ENCODE measurements around the gene ABLIM3. TPM values are rescaled to one million over a fixed set of nuclear protein-coding genes. Genes with fewer than 3 reads are reported as not detected.

The ABLIM3 gene
- total and polyA plus RNA-seq, 9 of the 15 experiments (the other 6 are each of a cell fraction or from before 2014, with no cell fraction given) = 0.03 to 0.38 (median 0.11) TPM

DNA sequence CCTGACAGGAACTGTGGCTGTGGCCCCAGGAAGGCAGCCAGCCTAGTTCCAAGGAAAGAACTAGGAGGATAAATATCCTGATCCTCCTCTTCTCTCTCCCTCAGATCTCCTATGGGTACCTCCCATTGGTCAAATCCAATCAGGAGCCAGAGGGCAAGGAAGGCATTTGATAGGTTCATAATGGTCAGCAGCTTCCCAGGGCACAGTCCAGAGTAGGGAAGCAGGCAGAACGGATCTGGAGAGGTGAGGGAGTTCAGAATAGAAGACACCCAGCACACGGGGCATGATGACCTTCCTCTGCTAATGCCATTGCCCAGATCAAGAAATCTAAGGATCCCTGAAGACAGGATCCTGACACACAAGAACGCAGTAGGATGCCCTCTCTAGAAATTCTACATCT, 8.6 kb downstream of the ABLIM3 start:
- Histone ChIP-seq H3K27me3 (ENCODE audit: control insufficient read depth in 2 of 2, insufficient read depth in 2 of 2, low read length in 2 of 2) (peaks cover 0 to 10% of the 10 kb centered on the region in 2 experiments; a peak in 1 of 5 replicates), H2AFZ (ENCODE audit: low read depth, low read length) (no peak overlapping the region), H3K9me3 (replicated peaks; ENCODE audit: control insufficient read depth, insufficient read depth, low read depth, low read length) (no peaks in the 10 kb centered on the region), H3K4me1 (replicated peaks in 1 of 2; ENCODE audit: control insufficient read depth in 2 of 2, insufficient read depth in 2 of 2, low read length in 2 of 2) (peaks cover 2 to 29% of the 10 kb centered on the region in 2 experiments; a peak in 4 of 5 replicates), H3K36me3 (ENCODE audit: control insufficient read depth, insufficient read depth, low read length) (no peaks in the 10 kb centered on the region), H3K4me2 (ENCODE audit: insufficient read depth, low read length) (no peak overlapping the region), H3K79me2 (ENCODE audit: control insufficient read depth, insufficient read depth, low read length) (no peaks in the 10 kb centered on the region), H3K27ac (ENCODE audit: extremely low read depth, low read depth, low read length) (no peak overlapping the region), H3K9ac (ENCODE audit: insufficient read depth in 1 of 2, low read depth in 2 of 2, low read length in 2 of 2) (no peak overlapping the region), H3K4me3 (no peak overlapping the region), H3K9me1 (ENCODE audit: control insufficient read depth, insufficient read depth, low read length) (no peaks in the 10 kb centered on the region), H4K20me1 (replicated peaks; ENCODE audit: control insufficient read depth, insufficient read depth, low read length) (no peaks in the 10 kb centered on the region)
- FAIRE-seq = no peak
- WGBS (ENCODE audit: insufficient coverage, low coverage, missing lambda C conversion rate) = 0% methylated on average over 3 of the region's 3 CpGs
- no peak for ATAC-seq
- no TSS peak for BruUV-seq (replicated peaks)
- POLR2A ChIA-PET = no interaction called here
- in situ Hi-C loops (cut with MboI) (loop anchor here (25.0 kb wide), 1 partner anchor 412 kb away; the partner anchor contains the start of gene CSNK1A1), intact Hi-C loops (cut with micrococcal nuclease) (no loop called here)
- CTCF ChIA-PET (ENCODE audit: low intra/inter-chr PET ratio) = no interaction called here
- TF ChIP-seq CBX5 (IDR thresholded peaks at IDR 0.05; ENCODE audit: borderline replicate concordance, low read depth) (no peak), HSF4 (CRISPR knock-in tag; IDR thresholded peaks at IDR 0.05; ENCODE audit: borderline replicate concordance) (no peak), U2AF2 (optimal IDR thresholded peaks at IDR 0.05; ENCODE audit: low read depth, low read length) (no peak), PHF21A (IDR thresholded peaks at IDR 0.05; ENCODE audit: borderline replicate concordance, low read depth) (no peak), ZC3H4 (CRISPR knock-in tag; IDR thresholded peaks at IDR 0.05; ENCODE audit: borderline replicate concordance) (no peak), ZNF134 (CRISPR knock-in tag; conservative IDR thresholded peaks at IDR 0.05) (no peak), NR2C1 (IDR thresholded peaks at IDR 0.05) (no peak), NR2C1 (tag; IDR thresholded peaks at IDR 0.05) (no peak), ZNF589 (CRISPR knock-in tag; IDR thresholded peaks at IDR 0.05; ENCODE audit: low read depth) (no peak), ZEB2 (IDR thresholded peaks at IDR 0.05) (no peak), ZSCAN32 (CRISPR knock-in tag; IDR thresholded peaks at IDR 0.05) (no peak), ZBTB1 (CRISPR knock-in tag; IDR thresholded peaks at IDR 0.05; ENCODE audit: borderline replicate concordance, low read depth) (no peak), FOXP1 (CRISPR knock-in tag; IDR thresholded peaks at IDR 0.05) (no peak)
- TF ChIP-seq, protein P1, sequence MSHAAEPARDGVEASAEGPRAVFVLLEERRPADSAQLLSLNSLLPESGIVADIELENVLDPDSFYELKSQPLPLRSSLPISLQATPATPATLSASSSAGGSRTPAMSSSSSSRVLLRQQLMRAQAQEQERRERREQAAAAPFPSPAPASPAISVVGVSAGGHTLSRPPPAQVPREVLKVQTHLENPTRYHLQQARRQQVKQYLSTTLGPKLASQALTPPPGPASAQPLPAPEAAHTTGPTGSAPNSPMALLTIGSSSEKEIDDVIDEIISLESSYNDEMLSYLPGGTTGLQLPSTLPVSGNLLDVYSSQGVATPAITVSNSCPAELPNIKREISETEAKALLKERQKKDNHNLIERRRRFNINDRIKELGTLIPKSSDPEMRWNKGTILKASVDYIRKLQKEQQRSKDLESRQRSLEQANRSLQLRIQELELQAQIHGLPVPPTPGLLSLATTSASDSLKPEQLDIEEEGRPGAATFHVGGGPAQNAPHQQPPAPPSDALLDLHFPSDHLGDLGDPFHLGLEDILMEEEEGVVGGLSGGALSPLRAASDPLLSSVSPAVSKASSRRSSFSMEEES (CRISPR knock-in tag; IDR thresholded peaks at IDR 0.05) = no peak
- no peak for DNase-seq (ENCODE audit: extremely low read depth in 1 of 4, low spot score in 3 of 4)

All from K562 (cell line).